ENCODE results near the gene TARS3. TPM values are rescaled to one million over a fixed set of nuclear protein-coding genes. Genes with fewer than 3 reads are reported as not detected.

Gene TARS3
- total RNA-seq, 1 experiment from 2014 or later, result 12.4 TPM

DNA sequence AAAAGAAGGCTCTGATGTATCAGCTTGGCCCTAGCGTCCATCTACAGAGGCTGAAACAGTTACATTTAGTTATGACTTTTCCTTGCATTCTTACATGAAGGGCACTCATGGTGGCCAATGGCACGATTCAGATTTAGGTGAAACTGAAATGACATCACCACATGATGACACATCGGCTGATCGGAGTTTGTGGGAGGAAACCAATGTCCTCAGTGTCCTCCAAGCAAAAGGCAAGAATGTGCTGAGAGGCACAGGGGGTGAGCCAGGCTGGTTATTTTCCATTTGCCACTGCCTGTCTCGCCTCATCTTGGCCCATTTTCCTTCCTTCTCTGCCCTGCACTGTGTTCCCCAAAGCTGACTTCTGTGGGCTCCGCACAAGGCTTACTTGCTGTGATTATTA, 34.4 kb downstream of the TARS3 start:
- Histone ChIP-seq H3K9me3 (ENCODE audit: control insufficient read depth, insufficient read depth, low read depth, low read length) (no peaks in the 10 kb centered on the region), H3K4me1 (ENCODE audit: control insufficient read depth, insufficient read depth, low read length) (no peaks in the 10 kb centered on the region), H3K27me3 (ENCODE audit: control insufficient read depth, insufficient read depth, low read length) (no peaks in the 10 kb centered on the region), H3K27ac (ENCODE audit: low read length) (no peak overlapping the region), H3K4me3 (ENCODE audit: low read depth in 2 of 2, low read length in 2 of 2) (no peak overlapping the region), H3K36me3 (ENCODE audit: control insufficient read depth, insufficient read depth, low read length) (peaks cover 2% of the 10 kb centered on the region; the same call in 1 of the 2 replicates)
- POLR2A ChIA-PET, result no interaction called here
- intact Hi-C loops (cut with micrococcal nuclease; ENCODE audit: unreplicated experiment) (no loop called here), in situ Hi-C loops (cut with HindIII; ENCODE audit: low pct_unique_long_range_greater_than_20kb, low sequenced_read_pairs) (no loop called here)
- no peak for ATAC-seq
- DNase-seq (ENCODE audit: low read depth, low spot score), result no peak
- BruUV-seq (replicated peaks), result no TSS peak
- TF ChIP-seq, protein P1, sequence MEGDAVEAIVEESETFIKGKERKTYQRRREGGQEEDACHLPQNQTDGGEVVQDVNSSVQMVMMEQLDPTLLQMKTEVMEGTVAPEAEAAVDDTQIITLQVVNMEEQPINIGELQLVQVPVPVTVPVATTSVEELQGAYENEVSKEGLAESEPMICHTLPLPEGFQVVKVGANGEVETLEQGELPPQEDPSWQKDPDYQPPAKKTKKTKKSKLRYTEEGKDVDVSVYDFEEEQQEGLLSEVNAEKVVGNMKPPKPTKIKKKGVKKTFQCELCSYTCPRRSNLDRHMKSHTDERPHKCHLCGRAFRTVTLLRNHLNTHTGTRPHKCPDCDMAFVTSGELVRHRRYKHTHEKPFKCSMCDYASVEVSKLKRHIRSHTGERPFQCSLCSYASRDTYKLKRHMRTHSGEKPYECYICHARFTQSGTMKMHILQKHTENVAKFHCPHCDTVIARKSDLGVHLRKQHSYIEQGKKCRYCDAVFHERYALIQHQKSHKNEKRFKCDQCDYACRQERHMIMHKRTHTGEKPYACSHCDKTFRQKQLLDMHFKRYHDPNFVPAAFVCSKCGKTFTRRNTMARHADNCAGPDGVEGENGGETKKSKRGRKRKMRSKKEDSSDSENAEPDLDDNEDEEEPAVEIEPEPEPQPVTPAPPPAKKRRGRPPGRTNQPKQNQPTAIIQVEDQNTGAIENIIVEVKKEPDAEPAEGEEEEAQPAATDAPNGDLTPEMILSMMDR (IDR thresholded peaks at IDR 0.05), result no peak
- TF ChIP-seq TCF7L2 (IDR thresholded peaks at IDR 0.05; ENCODE audit: low read depth, low read length), result no peak
- TF ChIP-seq, protein P2, sequence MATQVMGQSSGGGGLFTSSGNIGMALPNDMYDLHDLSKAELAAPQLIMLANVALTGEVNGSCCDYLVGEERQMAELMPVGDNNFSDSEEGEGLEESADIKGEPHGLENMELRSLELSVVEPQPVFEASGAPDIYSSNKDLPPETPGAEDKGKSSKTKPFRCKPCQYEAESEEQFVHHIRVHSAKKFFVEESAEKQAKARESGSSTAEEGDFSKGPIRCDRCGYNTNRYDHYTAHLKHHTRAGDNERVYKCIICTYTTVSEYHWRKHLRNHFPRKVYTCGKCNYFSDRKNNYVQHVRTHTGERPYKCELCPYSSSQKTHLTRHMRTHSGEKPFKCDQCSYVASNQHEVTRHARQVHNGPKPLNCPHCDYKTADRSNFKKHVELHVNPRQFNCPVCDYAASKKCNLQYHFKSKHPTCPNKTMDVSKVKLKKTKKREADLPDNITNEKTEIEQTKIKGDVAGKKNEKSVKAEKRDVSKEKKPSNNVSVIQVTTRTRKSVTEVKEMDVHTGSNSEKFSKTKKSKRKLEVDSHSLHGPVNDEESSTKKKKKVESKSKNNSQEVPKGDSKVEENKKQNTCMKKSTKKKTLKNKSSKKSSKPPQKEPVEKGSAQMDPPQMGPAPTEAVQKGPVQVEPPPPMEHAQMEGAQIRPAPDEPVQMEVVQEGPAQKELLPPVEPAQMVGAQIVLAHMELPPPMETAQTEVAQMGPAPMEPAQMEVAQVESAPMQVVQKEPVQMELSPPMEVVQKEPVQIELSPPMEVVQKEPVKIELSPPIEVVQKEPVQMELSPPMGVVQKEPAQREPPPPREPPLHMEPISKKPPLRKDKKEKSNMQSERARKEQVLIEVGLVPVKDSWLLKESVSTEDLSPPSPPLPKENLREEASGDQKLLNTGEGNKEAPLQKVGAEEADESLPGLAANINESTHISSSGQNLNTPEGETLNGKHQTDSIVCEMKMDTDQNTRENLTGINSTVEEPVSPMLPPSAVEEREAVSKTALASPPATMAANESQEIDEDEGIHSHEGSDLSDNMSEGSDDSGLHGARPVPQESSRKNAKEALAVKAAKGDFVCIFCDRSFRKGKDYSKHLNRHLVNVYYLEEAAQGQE (IDR thresholded peaks at IDR 0.05; ENCODE audit: insufficient read depth in 1 of 2, low read depth in 2 of 2, low read length in 1 of 2), result no peak
- TF ChIP-seq SIN3A (IDR thresholded peaks at IDR 0.05; ENCODE audit: borderline replicate concordance, insufficient read depth, low read depth, low read length), result no peak
- TF ChIP-seq POLR2AphosphoS5 (IDR thresholded peaks at IDR 0.05; ENCODE audit: low read depth, low read length), result no peak
- CTCF ChIA-PET, result no interaction called here

DNA sequence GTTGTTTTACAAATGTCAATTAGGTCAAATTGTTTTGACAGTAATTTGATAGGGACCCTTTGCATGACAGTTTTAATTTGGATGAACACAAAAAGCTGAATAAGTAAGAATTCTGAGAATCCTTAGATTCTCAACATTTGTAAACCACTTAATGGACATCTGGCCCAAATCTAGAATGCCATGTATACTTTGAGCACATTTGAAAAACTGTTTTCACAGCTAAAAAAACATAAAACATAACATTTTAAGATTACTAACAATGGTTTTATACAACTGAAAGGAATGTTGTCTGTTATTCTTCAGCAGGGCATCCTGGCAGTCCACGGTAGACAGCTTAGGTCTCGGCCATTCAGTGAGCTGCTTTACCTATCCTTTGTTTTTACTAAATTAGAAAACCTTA, 37.6 kb downstream of the TARS3 start:
- no peak overlapping the region for H3K4me3 ChIP-seq (ENCODE audit: low read depth in 2 of 2, low read length in 2 of 2)
- H3K27ac ChIP-seq (ENCODE audit: low read length), result no peak overlapping the region
- DNase-seq (ENCODE audit: low read depth, low spot score) (no peak), ATAC-seq (no peak)
- H3K4me1 ChIP-seq (ENCODE audit: control insufficient read depth, insufficient read depth, low read length), result no peaks in the 10 kb centered on the region
- no TSS peak for BruUV-seq (replicated peaks)
- in situ Hi-C loops (cut with HindIII; ENCODE audit: low pct_unique_long_range_greater_than_20kb, low sequenced_read_pairs) (no loop called here), intact Hi-C loops (cut with micrococcal nuclease; ENCODE audit: unreplicated experiment) (no loop called here)
- H3K36me3 ChIP-seq (ENCODE audit: control insufficient read depth, insufficient read depth, low read length), result peaks cover 13% of the 10 kb centered on the region
- TF ChIP-seq SIN3A (IDR thresholded peaks at IDR 0.05; ENCODE audit: borderline replicate concordance, insufficient read depth, low read depth, low read length), result no peak
- TF ChIP-seq, protein P2 (IDR thresholded peaks at IDR 0.05; ENCODE audit: insufficient read depth in 1 of 2, low read depth in 2 of 2, low read length in 1 of 2), result no peak
- TF ChIP-seq, protein P1 (IDR thresholded peaks at IDR 0.05), result no peak
- TF ChIP-seq POLR2AphosphoS5 (IDR thresholded peaks at IDR 0.05; ENCODE audit: low read depth, low read length), result no peak
- TF ChIP-seq TCF7L2 (IDR thresholded peaks at IDR 0.05; ENCODE audit: low read depth, low read length), result no peak
- no peaks in the 10 kb centered on the region for H3K9me3 ChIP-seq (ENCODE audit: control insufficient read depth, insufficient read depth, low read depth, low read length)
- ChIA-PET CTCF (no interaction called here), POLR2A (no interaction called here)
- no peaks in the 10 kb centered on the region for H3K27me3 ChIP-seq (ENCODE audit: control insufficient read depth, insufficient read depth, low read length)

Data from Panc1 (cell line).